B cell (primary cell): ENCODE measurements around the gene RTN4RL2.

ENCODE experiments used
- EZH2 ChIP-seq: IDR thresholded peaks from 2 replicates; pipeline ENCODE4 v1.6.1; 2012; ENCODE audit warnings: borderline replicate concordance, low read depth, mild to moderate bottlenecking, moderate library complexity, low read length; ENCODE audit not compliant: insufficient read depth, poor library complexity, severe bottlenecking
- TF ChIP-seq, protein P1 (sequence below): fragments of 200-600 bp; IDR thresholded peaks from one replicate; pipeline ENCODE4 v1.8.0; 2022; ENCODE audit warnings: antibody characterized with exemption, mild to moderate bottlenecking

DNA sequence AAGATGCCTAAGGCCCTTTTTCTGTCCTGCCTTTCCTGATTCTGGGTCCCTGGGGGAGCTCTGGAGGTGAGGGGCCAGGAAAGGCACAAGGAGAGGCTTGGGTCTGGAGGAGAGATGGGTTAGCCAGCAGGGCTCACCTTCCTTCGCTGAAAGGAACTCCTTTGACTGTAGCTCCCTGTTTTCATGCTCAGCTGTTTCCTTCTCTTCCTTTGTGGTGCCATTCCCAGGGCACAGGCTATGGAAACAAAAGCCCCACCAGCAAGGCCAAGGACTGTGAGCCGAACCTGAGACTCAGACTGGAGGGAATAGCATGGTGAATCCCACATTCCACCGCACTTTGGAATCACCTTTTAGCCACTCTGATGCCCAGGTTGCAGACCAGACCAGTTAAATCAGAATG, 43.9 kb upstream of the RTN4RL2 start:
- TF ChIP-seq, protein P1, sequence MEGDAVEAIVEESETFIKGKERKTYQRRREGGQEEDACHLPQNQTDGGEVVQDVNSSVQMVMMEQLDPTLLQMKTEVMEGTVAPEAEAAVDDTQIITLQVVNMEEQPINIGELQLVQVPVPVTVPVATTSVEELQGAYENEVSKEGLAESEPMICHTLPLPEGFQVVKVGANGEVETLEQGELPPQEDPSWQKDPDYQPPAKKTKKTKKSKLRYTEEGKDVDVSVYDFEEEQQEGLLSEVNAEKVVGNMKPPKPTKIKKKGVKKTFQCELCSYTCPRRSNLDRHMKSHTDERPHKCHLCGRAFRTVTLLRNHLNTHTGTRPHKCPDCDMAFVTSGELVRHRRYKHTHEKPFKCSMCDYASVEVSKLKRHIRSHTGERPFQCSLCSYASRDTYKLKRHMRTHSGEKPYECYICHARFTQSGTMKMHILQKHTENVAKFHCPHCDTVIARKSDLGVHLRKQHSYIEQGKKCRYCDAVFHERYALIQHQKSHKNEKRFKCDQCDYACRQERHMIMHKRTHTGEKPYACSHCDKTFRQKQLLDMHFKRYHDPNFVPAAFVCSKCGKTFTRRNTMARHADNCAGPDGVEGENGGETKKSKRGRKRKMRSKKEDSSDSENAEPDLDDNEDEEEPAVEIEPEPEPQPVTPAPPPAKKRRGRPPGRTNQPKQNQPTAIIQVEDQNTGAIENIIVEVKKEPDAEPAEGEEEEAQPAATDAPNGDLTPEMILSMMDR, result no peak
- no peak for TF ChIP-seq EZH2
